Measurements from ENCODE around the gene OPA1. TPM values are rescaled to one million over a fixed set of nuclear protein-coding genes. Genes with fewer than 3 reads are reported as not detected.

The OPA1 gene
- total RNA-seq, 1 experiment from 2014 or later, result 84.4 TPM

DNA sequence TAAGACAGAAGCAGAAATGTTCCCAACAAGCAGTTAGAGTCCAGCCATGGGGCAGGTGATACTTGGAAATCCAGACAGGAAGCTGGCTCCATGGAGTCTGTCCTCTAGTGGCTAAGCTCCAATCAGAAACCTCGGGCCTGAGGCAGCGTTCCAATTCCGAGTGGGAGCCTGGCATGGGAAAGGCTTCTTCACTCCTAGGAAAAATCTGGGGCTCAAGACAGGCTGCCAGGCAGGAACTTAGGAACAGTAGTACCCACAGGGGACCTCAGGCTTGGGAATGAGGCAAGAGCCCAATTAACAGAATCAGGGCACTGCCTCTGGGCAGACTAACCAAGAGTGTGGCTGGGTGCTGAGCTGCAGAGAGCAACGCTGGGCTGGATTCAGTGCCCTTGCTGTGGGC is 32.1 kb upstream of the OPA1 start:
- BruUV-seq (replicated peaks), result no TSS peak
- intact Hi-C loops (cut with micrococcal nuclease; ENCODE audit: unreplicated experiment), result loop anchor here (10.0 kb wide), 1 partner anchor 1096 kb away; no protein-coding TSS in a partner anchor
- H3K9me3 ChIP-seq (ENCODE audit: low read depth, low read length, poor library complexity, severe bottlenecking), result no peaks in the 10 kb centered on the region
- H3K27ac ChIP-seq (ENCODE audit: low read depth, low read length, poor library complexity, severe bottlenecking), result no peak overlapping the region
- H3K27me3 ChIP-seq (replicated peaks; ENCODE audit: insufficient read depth, low read depth, low read length, poor library complexity), result no peaks in the 10 kb centered on the region
- no peak for DNase-seq (ENCODE audit: low spot score)
- H3K36me3 ChIP-seq (ENCODE audit: insufficient read depth, low read length, poor library complexity, severe bottlenecking), result no peaks in the 10 kb centered on the region
- no peak overlapping the region for H3K4me3 ChIP-seq (ENCODE audit: low read depth, low read length, poor library complexity, severe bottlenecking)
- no peak for TF ChIP-seq EZH2 (IDR thresholded peaks at IDR 0.05; ENCODE audit: borderline replicate concordance, low read depth, low read length, poor library complexity, severe bottlenecking)
- H3K4me1 ChIP-seq (ENCODE audit: insufficient read depth, low read length, poor library complexity, severe bottlenecking), result no peaks in the 10 kb centered on the region
- POLR2A ChIA-PET (ENCODE audit: low non-redundant PET), result interaction anchor here (0.5 kb wide), 1 partner anchor 278 kb away, joined by 3 read pairs; no protein-coding TSS in a partner anchor
- CTCF ChIA-PET, result no interaction called here

DNA sequence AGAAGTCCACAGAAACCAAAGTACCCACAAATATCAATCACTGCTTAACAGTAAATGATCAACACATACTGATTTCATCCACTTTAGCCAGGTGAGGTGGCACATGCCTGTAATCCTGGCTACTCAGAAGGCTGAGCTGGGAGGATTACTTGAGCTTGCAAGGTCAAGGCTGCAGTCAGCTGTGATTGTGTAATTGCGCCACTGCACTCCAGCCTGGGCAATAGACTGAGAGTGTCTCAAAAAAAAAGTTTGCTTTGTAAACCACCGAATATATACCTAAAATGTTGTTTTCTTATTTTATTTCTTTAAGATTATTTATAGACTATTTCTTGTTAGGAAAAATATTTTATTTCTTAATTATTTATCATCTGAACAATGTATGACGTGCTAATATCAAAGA is 29.6 kb upstream of the OPA1 start:
- CTCF ChIA-PET, result interaction anchor here (1.6 kb wide), 1 partner anchor 751 kb away, joined by 6 read pairs; no protein-coding TSS in a partner anchor
- intact Hi-C loops (cut with micrococcal nuclease; ENCODE audit: unreplicated experiment), result loop anchor here (10.0 kb wide), 1 partner anchor 1099 kb away; no protein-coding TSS in a partner anchor

DNA sequence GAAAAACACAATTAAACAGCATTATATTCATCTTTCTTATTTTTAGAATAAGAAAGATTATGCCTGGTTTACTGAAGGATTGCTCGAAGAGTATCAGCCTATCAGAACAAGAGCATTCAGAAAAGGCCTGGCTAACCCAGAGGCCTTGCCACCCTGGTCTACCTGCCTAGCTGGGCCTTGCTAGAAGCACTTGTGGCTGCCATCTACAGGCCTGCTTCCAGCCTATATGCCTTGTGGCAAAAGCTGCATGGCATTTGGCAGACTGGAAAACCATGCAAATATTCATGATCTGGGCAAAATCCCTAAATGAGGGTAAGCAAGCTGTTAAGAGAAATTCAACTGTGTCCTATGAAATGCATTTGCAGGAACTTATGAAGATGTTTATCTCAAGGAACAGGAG is 29.0 kb upstream of the OPA1 start:
- H3K27me3 ChIP-seq (replicated peaks; ENCODE audit: insufficient read depth, low read depth, low read length, poor library complexity), result no peaks in the 10 kb centered on the region
- BruUV-seq (replicated peaks), result no TSS peak
- H3K36me3 ChIP-seq (ENCODE audit: insufficient read depth, low read length, poor library complexity, severe bottlenecking), result no peaks in the 10 kb centered on the region
- no peak overlapping the region for H3K27ac ChIP-seq (ENCODE audit: low read depth, low read length, poor library complexity, severe bottlenecking)
- DNase-seq (ENCODE audit: low spot score), result peak; percentile 23
- no peak overlapping the region for H3K4me3 ChIP-seq (ENCODE audit: low read depth, low read length, poor library complexity, severe bottlenecking)
- H3K4me1 ChIP-seq (ENCODE audit: insufficient read depth, low read length, poor library complexity, severe bottlenecking), result no peaks in the 10 kb centered on the region
- CTCF ChIA-PET, result interaction anchor here (0.6 to 1.6 kb wide), 2 partner anchors 751 to 1076 kb away, joined by 6 to 7 read pairs; no protein-coding TSS in a partner anchor
- TF ChIP-seq, protein P1, sequence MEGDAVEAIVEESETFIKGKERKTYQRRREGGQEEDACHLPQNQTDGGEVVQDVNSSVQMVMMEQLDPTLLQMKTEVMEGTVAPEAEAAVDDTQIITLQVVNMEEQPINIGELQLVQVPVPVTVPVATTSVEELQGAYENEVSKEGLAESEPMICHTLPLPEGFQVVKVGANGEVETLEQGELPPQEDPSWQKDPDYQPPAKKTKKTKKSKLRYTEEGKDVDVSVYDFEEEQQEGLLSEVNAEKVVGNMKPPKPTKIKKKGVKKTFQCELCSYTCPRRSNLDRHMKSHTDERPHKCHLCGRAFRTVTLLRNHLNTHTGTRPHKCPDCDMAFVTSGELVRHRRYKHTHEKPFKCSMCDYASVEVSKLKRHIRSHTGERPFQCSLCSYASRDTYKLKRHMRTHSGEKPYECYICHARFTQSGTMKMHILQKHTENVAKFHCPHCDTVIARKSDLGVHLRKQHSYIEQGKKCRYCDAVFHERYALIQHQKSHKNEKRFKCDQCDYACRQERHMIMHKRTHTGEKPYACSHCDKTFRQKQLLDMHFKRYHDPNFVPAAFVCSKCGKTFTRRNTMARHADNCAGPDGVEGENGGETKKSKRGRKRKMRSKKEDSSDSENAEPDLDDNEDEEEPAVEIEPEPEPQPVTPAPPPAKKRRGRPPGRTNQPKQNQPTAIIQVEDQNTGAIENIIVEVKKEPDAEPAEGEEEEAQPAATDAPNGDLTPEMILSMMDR (conservative IDR thresholded peaks at IDR 0.05; ENCODE audit: low read depth, low read length), result peak; percentile 47
- no peak for TF ChIP-seq EZH2 (IDR thresholded peaks at IDR 0.05; ENCODE audit: borderline replicate concordance, low read depth, low read length, poor library complexity, severe bottlenecking)
- POLR2A ChIA-PET (ENCODE audit: low non-redundant PET), result no interaction called here
- intact Hi-C loops (cut with micrococcal nuclease; ENCODE audit: unreplicated experiment), result loop anchor here (10.0 kb wide), 1 partner anchor 1099 kb away; no protein-coding TSS in a partner anchor
- H3K9me3 ChIP-seq (ENCODE audit: low read depth, low read length, poor library complexity, severe bottlenecking), result no peaks in the 10 kb centered on the region

More for the DNA sequence above, 29.6 kb upstream of the OPA1 start:
- Histone ChIP-seq H3K9me3 (ENCODE audit: low read depth, low read length, poor library complexity, severe bottlenecking) (no peaks in the 10 kb centered on the region), H3K4me3 (ENCODE audit: low read depth, low read length, poor library complexity, severe bottlenecking) (no peak overlapping the region), H3K27ac (ENCODE audit: low read depth, low read length, poor library complexity, severe bottlenecking) (no peak overlapping the region), H3K36me3 (ENCODE audit: insufficient read depth, low read length, poor library complexity, severe bottlenecking) (no peaks in the 10 kb centered on the region), H3K27me3 (replicated peaks; ENCODE audit: insufficient read depth, low read depth, low read length, poor library complexity) (no peaks in the 10 kb centered on the region), H3K4me1 (ENCODE audit: insufficient read depth, low read length, poor library complexity, severe bottlenecking) (no peaks in the 10 kb centered on the region)
- BruUV-seq (replicated peaks), result no TSS peak
- DNase-seq (ENCODE audit: low spot score), result no peak
- POLR2A ChIA-PET (ENCODE audit: low non-redundant PET), result no interaction called here
- TF ChIP-seq, protein P1 (conservative IDR thresholded peaks at IDR 0.05; ENCODE audit: low read depth, low read length), result no peak
- TF ChIP-seq EZH2 (IDR thresholded peaks at IDR 0.05; ENCODE audit: borderline replicate concordance, low read depth, low read length, poor library complexity, severe bottlenecking), result no peak

DNA sequence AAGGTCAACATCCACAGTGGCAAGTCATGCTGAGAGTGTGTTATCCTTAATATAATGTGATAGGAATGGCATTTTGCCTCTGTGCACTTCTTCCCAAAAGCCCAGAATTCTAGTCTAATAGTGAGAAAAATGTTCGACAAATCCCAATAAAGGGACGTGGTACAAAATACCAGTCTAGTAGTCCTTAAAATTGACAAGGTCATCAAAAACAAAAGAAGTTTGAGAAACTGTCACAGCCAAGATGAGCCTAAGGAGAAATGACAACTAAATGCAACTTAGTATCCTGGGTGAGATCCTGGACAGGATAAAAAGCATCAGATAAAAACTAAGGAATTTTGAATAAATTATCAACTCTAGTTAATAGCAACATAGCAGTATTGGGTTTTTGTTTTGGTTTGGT is 23.9 kb upstream of the OPA1 start:
- no peaks in the 10 kb centered on the region for H3K4me1 ChIP-seq (ENCODE audit: insufficient read depth, low read length, poor library complexity, severe bottlenecking)
- TF ChIP-seq EZH2 (IDR thresholded peaks at IDR 0.05; ENCODE audit: borderline replicate concordance, low read depth, low read length, poor library complexity, severe bottlenecking), result no peak
- TF ChIP-seq, protein P1 (conservative IDR thresholded peaks at IDR 0.05; ENCODE audit: low read depth, low read length), result no peak
- ChIA-PET POLR2A (ENCODE audit: low non-redundant PET) (no interaction called here), CTCF (no interaction called here)
- H3K36me3 ChIP-seq (ENCODE audit: insufficient read depth, low read length, poor library complexity, severe bottlenecking), result no peaks in the 10 kb centered on the region
- no peaks in the 10 kb centered on the region for H3K9me3 ChIP-seq (ENCODE audit: low read depth, low read length, poor library complexity, severe bottlenecking)
- no peaks in the 10 kb centered on the region for H3K27me3 ChIP-seq (replicated peaks; ENCODE audit: insufficient read depth, low read depth, low read length, poor library complexity)
- intact Hi-C loops (cut with micrococcal nuclease; ENCODE audit: unreplicated experiment), result loop anchor here (10.0 kb wide), 1 partner anchor 1104 kb away; no protein-coding TSS in a partner anchor
- no peak overlapping the region for H3K4me3 ChIP-seq (ENCODE audit: low read depth, low read length, poor library complexity, severe bottlenecking)
- H3K27ac ChIP-seq (ENCODE audit: low read depth, low read length, poor library complexity, severe bottlenecking), result no peak overlapping the region
- no TSS peak for BruUV-seq (replicated peaks)
- DNase-seq (ENCODE audit: low spot score), result no peak

Measured in A673 (cell line).